ENCODE results near the gene ZNF239.
"Not testable (repeated sequence)": the region's sequence is repeated elsewhere in the genome, so short reads cannot be mapped to it uniquely, and the experiment has no call there.

The ZNF239 gene

DNA sequence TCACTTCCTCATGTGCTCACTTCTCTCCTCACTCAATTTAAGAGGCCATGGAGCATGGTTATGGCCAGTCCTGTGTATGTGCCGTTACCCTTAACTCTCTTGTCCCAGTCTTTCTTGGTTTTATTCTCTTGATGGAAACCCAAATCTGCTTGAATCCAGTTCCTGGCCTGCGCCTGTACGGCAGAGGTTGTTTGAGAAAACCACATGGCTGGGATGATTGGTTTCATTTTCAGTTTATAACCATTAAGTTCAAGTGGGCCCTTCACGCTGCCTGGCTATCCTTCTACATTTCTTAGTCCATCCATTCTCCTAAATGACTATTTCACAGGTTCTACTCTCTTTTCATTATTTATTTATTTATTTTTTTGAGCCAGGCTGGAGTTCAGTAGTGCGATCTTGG is 1.6 kb upstream of the ZNF239 start:
- DNase-seq = no peak

DNA sequence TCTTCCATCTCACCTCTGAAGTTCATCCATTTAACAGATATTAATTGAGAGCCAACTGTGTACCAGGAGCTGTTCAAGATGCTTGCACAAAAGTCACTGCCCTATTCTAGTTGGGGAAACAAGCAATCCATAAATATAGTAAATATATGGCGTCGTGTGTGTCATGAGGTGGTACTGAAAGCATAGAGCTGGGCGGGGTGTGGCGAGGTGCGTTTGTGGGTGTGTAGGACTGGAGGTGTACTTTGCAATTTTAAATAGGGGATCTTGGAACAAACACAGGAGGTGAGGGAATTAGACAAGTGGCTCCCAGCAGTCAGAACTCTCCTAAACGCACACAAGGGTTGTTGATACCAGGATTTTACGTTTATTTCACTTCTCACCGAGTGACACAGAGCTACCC is 490 bp upstream of the ZNF239 start:
- no peak for DNase-seq

DNA sequence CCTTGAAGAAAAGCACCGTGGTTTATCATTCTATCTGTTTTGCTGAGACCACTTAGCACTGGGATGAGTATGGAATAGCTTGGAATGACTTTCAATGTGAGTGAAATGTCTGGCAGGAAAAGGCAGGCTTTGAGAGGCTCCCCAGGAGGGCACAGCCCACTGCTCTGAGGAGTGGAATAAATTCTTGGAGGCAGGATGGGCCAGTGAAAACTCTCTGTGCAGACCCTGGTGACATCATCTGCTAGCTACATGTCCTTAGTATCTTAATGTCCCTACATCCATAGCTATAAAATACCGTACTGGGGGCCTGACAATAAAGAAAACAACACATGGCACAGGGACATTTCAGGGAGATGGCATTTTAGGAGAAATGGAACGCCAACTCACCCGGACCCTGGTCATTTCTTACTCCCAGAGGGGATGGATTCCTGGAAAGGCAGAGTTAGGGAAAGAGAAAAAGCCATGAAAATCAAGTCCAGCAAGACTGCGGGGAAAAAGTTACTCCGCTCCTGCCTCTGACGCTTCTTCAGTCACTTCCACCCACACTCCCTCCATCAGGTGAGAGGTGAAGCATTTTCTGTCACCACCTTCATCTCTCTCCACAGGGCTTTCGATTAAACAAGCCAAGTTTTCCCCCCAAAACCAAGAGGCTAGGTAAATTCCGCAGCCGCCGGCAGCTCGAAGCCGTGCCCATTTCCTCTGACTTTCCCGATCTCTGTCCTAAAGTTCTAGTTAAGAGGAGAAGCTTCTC is 991 bp downstream of the ZNF239 start:
- no peak for DNase-seq

DNA sequence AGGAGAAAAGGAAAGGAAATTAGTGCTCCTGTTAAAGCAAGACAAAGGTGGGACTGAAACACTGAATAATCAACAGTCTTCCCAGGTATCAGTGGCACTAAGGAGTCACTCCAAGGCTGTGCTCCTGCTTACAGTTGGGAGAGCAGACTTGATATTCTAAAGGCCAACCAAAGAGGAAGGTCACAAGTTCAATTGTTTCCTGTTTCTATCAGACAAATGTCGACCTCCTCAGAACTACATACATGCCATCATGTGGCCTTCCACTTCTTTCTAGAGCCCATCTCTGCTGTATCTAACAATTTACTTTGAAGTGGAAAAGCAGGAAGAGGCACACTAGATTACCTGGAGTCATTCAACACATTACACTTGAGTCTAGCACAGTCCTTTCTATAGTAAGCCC is 3.4 kb downstream of the ZNF239 start:
- no peak for DNase-seq

DNA sequence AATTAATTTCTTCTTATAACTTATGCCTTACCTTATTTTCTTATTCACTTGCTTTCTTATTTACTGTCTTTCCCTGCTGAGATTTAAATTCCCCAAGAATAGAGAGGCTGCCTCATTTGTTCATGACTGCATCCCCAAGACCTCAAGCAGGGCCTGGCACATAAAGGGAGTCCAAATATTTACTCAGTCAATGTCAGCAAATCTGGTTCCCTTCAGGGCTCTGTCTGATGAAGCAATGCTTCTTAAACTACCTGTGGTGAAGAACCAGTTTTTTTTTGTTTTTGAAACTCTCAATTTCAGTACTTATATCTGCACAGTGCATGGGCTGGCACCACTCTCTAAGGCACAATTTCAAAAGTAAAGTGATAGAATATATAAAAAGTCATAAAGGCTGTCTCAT is 4.7 kb downstream of the ZNF239 start:
- no peak for DNase-seq

DNA sequence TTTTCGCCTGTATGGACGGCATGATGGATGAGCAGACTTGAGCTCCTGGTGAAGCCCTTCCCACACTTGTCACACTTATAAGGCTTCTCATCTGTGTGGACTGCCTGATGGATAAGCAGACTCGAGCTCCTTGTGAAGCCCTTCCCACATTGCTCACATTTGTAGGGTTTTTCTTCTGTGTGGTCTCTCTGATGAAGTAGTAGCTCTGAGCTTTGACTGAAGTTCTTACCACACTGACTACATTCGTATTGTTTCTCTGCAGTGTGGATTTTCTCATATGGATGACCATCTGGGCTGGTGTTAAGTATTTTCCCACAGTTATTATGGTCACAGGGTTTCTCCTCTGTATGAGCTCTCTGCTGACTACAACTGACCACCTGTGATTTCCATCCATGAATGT is 17.2 kb downstream of the ZNF239 start:
- no peak for DNase-seq

DNA sequence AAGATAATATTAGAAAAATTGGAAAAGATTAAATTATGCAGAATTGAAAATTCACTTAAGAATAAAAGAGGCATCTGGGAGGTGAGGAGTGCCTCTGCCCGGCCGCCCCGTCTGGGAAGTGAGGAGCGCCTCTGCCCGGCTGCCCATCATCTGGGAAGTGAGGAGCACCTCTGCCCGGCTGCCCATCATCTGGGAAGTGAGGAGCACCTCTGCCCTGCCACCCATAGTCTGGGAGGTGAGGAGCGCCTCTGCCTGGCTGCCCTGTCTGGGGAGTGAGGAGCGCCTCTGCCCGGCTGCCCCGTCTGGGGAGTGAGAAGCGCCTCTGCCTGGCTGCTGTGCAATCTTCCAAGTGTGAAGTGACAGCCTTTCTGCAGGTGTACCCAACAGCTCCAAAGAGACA is 30.7 kb downstream of the ZNF239 start:
- not testable (repeated sequence) for DNase-seq

DNA sequence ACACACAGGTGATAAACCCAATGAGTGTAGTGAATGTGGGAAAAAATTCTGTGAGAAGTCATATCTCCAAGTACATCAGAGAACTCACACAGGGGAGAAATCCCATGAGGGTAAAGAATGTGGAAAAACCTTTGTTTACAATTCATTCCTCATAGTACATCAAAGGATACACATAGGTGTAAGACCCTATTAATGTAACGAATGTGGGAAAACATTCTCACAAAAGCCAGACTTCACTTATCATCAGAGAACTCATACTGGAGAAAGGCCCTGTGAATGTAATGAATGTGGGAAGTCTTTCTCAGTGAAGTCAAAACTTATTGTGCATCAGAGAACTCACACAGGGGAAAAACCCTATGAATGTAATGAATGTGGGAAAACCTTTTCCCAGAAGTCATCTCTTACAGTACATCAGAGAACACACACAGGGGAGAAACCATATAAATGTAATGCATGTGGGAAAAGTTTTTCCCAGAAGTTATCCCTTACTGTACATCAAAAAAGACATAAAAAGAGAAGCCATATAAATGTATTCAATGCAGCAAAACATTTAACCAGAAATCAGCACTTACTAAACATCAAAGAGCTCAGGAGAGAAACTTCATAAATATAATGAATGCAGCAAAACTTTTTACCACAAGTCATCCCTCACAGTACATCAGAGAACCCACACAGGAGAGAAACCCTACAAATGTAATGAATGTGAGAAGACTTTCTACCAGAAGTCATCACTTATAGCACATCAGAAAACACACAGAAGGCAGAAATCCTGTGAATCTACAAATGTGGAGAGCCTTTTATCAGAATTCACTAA is 49.8 kb downstream of the ZNF239 start:
- DNase-seq = no peak
